Activated CD8-positive, alpha-beta memory T cell treated with anti-CD3 and anti-CD28 coated beads for 48 hours (primary cell): ENCODE data around the gene NLRP7.
"Not testable (repeated sequence)": the region's sequence is repeated elsewhere in the genome, so short reads cannot be mapped to it uniquely, and the experiment has no call there.

ENCODE experiments used
- DNase-seq, 3 experiments: peaks; one replicate each; pipeline ENCODE4 v3.0.0-alpha.2; 2020; ENCODE audit warnings: low read depth in 2 of 3, low spot score in 2 of 3

The NLRP7 gene

DNA sequence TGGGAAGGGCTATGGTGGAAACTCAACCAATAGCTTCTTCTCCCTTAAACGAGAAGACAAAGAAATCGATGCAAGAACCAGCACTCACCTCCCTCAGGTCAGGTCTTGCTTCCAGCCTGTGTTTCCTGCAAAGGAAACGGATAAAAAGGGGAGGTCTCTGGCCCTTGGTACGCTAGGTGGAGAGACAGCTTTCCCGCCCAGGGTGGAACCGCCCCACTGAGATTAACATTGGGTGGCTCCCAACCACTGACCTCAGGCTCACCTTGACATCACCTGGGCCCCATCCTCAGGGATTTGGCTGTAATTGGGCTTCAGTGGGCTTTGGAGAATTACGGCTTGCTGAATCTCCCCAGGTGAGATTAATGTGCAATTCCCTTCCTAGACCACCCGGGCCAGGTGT, at the start of gene NLRP7:
Gene NLRP7, minus strand, starts transcription at position 150 of the 400 bp plus-strand sequence.
- DNase-seq: no peak

DNA sequence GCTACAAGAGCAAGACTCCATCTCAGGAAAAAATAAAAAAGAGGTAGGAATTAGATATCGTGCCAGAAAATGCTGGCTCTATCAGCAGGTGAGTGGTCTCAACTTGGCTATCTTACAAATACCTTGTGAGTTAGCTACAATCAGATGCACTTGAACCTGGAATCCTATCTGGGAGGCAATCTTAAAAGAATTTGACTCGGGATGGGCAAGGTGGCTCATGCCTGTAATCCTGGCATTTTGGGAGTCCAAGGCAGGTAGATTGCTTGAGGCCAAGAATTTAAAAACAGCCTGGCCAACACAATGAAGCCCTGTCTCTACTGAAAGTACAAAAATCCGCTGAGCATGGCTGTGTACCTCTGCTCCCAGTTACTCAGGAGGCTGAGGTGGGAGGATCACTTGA, 48.2 kb upstream of the NLRP7 start:
- DNase-seq: no peak

DNA sequence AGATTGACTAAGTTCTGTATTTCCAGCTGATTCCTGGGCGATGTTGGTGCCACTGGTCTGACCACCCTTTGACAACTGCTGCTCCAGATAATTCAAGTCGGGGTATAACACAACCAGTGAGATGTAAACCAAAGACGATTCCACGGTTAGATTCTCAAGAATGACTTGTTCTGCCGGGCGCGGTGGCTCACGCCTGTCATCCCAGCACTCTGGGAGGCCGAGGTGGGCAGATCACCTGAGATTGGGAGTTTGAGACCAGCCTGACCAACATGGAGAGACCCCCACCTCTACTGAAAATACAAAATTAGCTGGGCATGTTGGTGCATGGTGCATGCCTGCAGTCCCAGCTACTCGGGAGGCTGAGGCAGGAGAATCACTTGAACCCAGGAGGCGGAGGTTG, 42.2 kb upstream of the NLRP7 start:
- not testable (repeated sequence) for DNase-seq

DNA sequence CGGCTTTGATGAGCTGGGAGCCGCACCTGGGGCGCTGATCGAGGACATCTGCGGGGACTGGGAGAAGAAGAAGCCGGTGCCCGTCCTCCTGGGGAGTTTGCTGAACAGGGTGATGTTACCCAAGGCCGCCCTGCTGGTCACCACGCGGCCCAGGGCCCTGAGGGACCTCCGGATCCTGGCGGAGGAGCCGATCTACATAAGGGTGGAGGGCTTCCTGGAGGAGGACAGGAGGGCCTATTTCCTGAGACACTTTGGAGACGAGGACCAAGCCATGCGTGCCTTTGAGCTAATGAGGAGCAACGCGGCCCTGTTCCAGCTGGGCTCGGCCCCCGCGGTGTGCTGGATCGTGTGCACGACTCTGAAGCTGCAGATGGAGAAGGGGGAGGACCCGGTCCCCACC, 35.2 kb upstream of the NLRP7 start:
- not testable (repeated sequence) for DNase-seq

DNA sequence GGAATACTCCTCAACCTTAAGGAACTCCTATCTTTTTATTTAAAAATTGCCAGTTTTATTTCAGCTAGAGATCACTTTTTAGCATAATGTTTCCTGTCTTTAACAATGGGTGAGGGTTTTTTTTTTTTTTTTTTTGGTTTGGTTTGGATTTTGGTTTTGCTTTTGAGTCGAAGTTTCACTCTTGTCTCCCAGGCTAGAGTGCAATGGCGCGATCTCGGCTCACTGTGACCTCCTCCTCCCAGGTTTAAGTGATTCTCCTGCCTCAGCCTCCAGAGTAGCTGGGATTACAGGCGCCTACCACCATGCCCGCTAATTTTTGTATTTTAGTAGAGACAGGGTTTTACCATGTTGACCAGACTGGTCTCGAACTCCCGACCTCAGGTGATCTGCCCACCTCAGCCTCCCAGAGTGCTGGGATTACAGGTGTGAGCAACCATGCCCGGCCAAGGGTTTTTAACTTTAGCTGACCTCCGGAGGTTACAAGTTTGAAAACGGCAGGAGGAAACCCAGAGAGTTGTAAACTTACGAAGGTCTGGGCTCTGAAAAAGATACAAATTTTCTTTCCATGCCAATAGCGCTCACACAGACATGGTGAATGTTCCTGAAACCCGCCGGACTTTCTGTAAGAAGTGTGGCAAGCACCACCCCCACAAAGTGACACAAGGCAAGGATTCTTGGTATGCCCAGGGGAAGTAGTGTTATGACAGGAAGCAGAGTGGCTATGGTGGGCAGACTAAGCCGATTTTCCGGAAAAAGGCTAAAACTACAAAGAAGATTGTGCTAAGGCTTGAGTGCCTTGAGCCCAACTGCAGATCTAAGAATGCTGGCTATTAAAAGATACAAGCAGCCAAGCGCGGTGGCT, 26.1 kb upstream of the NLRP7 start:
- DNase-seq: not testable (repeated sequence)

DNA sequence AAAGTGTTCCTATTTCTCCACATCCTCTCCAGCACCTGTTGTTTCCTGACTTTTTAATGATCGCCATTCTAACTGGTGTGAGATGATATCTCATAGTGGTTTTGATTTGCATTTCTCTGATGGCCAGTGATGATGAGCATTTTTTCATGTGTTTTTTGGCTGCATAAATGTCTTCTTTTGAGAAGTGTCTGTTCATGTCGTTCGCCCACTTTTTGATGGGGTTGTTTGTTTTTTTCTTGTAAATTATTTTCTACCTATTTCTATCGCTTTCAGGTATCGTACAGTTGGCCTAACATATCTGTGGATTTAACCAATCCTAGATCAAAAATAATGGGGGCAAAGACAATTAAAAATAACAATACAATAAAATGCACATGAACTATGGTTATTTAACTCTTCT, 24.1 kb upstream of the NLRP7 start:
- DNase-seq: not testable (repeated sequence)

DNA sequence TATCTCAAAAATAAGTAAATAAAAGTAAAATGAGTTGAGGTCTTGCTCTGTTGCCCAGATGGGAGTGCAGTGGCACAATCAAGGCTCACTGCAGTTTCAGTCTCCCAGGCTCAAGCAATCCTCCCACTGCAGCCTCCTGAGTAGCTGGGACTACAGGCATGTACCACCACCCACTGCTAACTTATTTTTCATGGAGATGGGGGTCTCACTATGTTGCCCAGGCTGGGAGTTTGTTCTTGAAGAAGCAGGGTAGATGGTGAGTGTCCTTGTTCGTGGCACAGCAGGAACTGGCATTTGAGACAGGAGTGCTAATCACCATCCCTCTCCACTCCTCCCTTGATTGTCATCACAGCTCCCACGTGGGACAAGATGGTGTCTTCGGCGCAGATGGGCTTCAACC, 22.3 kb upstream of the NLRP7 start:
- no peak for DNase-seq

DNA sequence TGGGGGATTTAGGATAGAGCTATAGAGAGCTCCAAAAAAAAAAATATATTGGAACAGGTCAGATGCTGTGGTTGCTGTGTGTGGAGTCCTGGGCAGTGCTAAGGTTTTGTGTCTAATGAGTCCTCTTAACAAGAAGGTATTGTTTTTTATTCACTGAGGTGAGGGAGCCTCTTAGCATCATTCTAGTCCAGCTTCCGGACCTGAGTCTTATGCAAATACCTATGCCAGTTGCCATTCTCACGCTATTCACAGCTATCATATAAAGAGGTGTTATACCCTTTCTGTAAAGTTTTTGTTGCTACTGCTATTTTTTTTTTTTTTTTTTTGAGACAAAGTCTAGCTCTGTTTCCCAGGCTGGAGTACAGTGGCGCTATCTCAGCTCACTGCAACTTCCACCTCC, 20.3 kb upstream of the NLRP7 start:
- DNase-seq: no peak

DNA sequence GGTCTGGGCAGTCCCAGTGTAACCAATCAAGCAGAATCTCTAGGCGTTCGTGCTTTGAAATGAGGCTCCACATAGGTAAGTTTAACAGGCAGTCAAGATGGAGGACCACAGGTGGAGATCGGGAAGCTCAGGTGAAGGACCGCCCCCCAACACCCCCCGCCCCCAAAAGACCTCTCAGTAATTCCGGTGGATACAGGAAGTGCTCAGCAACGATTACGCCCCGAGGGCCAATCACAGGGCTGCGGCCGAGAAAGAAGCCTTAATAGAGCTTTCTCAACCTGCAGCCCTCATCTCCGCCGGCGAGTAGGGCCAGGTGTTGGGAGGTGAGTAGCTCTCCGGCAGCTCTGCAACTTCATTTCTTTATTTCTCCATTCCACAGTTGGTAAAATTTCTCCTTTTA, 17.7 kb upstream of the NLRP7 start:
- DNase-seq: not testable (repeated sequence)

DNA sequence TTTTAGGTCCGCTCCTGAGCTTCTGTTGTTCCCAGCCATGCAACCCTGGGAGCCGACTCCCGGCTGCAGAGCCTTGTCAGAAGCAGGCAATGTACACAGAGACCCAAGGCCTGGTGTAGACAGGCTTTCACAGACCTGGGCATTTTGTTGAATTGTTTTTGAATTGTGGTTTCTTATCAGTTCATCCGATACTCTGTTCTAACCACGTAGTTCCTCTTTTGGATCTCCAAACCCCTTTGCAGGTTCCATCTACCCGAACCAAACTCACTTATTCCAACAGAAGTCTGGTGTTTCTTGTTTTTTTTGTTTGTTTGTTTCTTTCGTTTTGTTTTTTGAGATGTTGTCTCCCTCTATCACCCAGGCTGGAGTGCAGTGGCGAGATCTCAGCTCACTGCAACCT, 12.5 kb upstream of the NLRP7 start:
- no peak for DNase-seq

DNA sequence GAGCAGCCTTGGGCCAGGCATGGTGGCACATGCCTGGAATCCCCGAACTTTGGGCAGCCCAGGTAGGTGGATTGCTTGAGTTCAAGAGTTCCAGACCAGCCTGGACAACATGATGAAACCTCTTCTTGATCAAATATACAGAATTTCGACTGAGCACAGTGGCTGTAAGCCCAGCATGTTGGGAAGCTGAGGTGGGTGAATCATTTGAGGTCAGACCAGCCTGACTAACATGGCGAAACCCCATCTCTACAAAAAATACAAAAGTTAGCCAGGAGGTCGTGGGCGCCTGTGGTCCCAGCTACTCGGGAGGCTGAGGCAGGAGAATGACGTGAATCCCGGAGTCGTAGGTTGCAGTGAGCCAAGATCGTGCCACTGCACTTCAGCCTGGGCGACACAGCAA, 8.0 kb upstream of the NLRP7 start:
- no peak for DNase-seq

DNA sequence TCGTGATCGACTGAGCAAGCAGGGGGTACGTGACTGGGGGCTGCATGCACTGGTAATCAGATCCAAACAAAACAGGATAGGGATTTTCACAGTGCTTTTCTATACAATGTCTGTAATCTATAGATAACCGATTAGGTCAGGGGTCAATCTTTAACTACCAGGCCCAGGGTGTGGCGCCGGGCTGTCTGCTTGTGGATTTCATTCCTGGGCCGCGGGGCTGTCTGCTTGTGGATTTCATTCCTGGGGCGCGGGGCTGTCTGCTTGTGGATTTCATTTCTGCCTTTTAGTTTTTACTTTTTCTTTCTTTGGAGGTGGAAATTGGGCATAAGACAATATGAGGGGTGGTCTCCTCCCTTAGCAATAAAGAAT, 6.0 kb upstream of the NLRP7 start:
- DNase-seq: not testable (repeated sequence)

DNA sequence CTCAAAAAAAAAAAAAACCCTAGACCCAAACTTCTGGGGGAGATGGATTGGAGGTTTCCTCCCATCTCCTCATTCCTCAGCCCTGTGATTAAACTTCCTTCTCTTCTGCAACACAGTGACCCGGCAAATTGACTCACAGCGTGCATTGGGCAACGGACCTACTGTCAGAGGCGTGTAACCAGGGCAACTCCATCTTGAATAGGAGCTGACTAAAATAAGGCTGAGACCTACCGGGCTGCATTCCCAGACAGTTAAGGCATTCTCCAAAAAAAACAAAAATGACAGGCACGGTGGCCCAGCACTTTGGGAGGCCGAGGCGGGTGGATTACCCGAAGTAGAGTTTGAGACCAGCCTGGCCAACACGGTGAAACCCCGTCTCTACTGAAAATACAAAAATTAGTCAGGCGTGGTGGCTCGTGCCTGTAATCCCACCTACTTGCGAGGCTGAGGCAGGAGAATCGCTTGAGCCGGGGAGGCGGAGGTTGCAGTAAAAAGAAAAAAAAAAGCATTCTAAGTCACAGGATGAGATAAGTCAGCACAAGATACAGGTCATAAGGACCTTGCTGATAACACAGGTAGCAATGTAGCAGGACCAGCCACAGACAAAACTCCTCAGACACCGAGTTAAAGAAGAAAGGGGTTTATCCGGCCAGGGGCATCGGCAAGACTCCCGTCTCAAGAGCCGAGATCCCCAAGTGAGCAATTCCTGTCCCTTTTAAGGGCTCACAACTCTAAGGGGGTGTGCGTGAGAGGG, 5.4 kb upstream of the NLRP7 start:
- DNase-seq: no peak

DNA sequence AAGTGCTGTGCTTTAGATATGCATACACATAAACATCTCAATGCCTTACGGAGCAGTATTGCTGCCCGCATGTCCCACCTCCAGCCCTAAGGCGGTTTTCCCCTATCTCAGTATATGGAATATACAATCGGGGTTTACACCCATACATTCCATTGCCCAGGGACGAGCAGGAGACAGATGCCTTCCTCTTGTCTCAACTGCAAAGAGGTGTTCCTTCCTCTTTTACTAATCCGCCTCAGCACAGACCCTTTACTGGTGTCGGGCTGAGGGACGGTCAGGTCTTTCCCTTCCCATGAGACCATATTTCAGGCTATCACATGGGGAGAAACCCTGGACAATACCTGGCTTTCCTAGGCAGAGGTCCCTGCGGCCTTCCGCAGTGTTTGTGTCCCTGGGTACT, 3.2 kb upstream of the NLRP7 start:
- DNase-seq: not testable (repeated sequence)

DNA sequence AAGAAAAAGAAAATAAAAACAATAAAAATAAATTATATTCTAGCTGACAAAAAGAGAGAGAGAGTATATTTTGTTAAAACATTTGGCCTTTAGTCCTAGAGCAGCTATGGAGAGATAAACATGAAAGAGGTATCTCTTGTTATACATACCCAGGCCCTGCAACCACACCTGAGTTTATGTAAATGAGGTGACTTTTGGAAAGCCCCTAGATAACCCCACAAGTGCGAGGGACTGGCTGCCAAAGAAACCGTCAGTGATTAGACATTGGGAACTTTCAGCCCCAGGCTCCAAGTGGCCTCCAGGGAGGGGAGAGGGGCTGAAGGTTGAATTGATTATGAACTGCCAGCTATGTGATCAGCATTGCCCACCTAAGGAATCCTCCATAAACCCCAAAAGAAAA, 2.1 kb upstream of the NLRP7 start:
- DNase-seq: no peak

DNA sequence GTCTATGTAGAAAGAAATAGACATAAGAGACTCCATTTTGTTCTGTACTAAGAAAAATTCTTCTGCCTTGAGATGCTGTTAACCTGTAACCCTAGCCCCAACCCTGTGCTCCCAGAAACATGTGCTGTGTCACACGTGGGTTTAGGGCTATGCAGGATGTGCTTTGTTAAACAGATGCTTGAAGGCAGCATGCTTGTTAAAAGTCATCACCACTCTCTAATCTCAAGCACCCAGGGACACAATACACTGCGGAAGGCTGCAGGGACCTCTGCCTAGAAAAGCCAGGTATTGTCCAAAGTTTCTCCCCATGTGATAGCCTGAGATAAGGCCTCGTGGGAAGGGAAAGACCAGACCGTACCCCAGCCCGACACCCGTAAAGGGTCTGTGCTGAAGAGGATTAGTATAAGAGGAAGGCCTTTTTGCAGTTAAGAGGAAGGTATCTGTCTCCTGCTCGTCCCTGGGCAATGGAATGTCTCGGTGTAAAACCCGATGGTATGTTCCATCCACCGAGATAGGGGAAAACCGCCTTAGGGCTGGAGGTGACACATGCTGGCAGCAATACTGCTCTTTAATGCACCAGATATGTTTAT, 3.5 kb downstream of the NLRP7 start:
- not testable (repeated sequence) for DNase-seq

DNA sequence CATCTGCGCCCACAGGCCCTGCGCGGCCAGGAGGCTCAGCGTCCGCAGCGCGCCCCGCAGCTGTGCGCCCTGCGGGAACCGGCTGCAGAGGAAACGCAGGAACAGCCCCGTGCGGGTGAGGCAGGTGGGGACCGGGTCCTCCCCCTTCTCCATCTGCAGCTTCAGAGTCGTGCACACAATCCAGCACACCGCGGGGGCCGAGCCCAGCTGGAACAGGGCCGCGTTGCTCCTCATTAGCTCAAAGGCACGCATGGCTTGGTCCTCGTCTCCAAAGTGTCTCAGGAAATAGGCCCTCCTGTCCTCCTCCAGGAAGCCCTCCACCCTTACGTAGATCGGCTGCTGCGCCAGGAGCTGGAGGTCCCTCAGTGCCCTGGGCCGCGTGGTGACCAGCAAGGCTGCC, 7.8 kb downstream of the NLRP7 start:
- DNase-seq: not testable (repeated sequence)

DNA sequence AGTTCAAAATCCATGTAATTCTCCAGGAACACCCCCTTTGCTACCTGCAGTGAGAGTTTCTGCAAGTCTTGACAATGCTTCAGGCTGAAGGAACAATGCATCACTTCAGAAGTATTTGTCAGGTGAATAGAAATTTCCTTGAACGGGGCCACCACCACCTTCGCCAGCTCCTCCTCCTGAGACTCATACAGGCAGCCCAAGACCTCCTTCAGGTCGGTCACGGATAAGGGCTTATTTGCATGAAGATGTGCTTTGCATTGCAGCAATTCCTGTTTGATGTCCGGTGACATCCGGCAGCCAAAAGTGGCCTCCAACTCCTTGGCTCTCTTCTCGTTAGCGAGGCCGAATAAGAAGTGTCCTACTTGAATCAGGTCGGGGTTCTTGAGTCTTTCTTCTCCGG, 8.4 kb downstream of the NLRP7 start:
- DNase-seq: no peak

DNA sequence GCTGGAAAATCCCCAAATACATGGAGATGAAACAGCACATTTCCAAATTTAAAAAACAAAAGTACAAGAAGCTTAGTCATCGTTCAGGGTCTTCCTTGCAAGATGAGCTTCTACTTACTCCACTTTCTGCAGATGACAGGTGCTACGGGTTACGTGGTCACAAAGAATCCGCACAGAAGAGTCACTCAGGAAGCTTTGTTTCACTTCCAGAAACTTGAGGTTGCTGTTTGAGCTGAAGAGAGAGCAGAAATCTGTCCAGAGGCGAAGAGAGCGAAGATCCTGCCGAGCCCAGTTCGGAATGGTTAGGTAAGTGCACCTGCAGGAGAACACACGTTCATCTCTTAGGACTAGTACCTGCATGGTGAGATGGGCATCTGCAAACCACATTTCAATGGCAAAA, 9.4 kb downstream of the NLRP7 start:
- no peak for DNase-seq

DNA sequence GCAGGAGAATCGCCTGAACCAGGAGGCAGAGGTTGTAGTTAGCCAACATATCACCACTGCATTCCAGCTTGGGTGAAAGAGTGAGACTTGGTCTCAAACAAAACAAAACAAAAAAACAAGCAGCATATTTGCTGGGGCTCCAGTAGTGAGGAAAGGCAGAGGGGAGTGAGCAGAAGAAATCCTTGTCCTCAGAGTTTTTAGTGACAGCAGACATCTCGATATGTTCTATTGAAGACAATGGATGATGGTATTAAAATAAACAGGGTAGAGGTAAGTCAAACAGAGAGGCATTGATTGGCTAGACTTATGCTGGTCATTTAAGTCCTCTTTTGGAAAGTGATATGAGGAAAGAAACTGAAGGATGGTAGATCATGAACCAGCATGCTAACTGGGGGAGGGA, 19.0 kb downstream of the NLRP7 start:
- DNase-seq: no peak

DNA sequence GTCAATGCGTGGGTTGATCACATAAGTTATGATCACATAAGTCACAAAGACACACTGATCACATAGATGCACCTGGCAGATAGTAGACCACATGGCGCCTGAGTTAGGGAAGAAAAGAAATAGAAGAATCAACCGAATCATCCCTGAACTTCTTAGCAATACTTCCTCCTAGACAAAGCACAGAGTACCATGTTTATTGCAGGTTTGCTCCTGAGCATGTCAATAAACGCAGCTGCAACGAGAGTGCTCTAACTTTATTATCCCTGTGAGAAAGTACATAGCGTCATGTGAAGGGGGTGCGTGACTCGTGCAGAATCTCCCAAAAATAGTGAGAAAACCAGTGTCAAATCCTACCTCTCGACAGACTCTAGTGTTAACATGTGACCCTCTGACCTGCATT, 24.1 kb downstream of the NLRP7 start:
- DNase-seq: no peak

DNA sequence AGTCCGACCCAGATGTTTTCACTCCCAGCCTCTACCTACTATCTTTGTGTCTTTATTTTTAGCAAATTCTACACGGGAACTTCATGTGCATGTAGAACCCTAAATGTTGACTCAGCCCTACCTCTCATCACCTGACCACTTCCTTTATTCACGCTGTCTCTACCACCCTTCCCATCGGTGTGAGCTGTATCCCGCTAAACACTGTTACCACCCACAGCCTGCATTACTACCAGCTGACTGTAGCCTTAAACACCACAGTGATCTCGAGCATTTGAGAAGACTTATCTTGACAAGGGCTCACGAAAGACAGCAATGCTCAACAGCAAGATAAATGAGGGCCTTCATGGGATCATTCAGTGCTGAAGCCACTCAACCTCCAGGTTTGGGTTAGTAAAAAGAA, 26.2 kb downstream of the NLRP7 start:
- DNase-seq: no peak
